ENCODE results near the gene APPBP2. TPM values are rescaled to one million over a fixed set of nuclear protein-coding genes. Genes with fewer than 3 reads are reported as not detected.
"Not testable (repeated sequence)": the region's sequence is repeated elsewhere in the genome, so short reads cannot be mapped to it uniquely, and the experiment has no call there.

APPBP2 gene
- total and polyA plus RNA-seq, 2 donors from 2014 or later, result 10.9 to 44.4 TPM

DNA sequence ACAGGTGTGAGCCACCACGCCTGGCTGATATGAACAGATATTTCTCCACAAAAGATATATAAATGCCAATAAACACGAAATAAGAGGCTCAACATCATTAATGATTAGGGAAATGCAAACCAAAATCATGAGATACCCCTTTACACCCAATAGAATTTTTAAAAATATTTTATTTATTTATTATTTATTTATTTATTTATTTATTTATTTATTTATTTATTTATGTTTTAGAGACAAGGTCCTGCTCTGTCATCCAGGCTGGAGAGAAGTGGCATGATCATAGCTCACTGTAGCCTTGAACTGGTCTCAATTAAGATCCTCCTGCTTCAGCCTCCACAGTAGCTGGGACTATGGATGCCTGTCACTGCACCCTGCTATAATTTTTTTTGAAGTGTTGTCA lies 30.8 kb downstream of the APPBP2 start:
- Histone ChIP-seq H3K36me3 (ENCODE audit: control insufficient read depth in 2 of 3, insufficient read depth in 3 of 3, low read length in 3 of 3) (peaks cover 13 to 45% (median 15%) of the 10 kb centered on the region in 3 donors), H3K9ac (ENCODE audit: low read length in 3 of 3) (no peak overlapping the region), H3K4me1 (ENCODE audit: control insufficient read depth in 2 of 3, insufficient read depth in 2 of 3, low read depth in 1 of 3, low read length in 3 of 3) (no peaks in the 10 kb centered on the region), H3K4me3 (ENCODE audit: low read length in 3 of 3) (no peak overlapping the region), H3K27ac (ENCODE audit: low read depth in 2 of 2, low read length in 2 of 2) (no peak overlapping the region), H3K27me3 (ENCODE audit: control insufficient read depth, insufficient read depth, low read length) (no peaks in the 10 kb centered on the region), H3K9me3 (ENCODE audit: control insufficient read depth in 2 of 3, insufficient read depth in 1 of 3, low read length in 3 of 3) (peaks cover 0 to 3% (median 0%) of the 10 kb centered on the region in 3 donors)
- intact Hi-C loops (cut with DNase I), result no loop called here
- DNase-seq (no peak), FAIRE-seq (no peak)
- no peak for TF ChIP-seq CTCF (IDR thresholded peaks at IDR 0.05; ENCODE audit: borderline replicate concordance, extremely low read depth, insufficient read depth)

DNA sequence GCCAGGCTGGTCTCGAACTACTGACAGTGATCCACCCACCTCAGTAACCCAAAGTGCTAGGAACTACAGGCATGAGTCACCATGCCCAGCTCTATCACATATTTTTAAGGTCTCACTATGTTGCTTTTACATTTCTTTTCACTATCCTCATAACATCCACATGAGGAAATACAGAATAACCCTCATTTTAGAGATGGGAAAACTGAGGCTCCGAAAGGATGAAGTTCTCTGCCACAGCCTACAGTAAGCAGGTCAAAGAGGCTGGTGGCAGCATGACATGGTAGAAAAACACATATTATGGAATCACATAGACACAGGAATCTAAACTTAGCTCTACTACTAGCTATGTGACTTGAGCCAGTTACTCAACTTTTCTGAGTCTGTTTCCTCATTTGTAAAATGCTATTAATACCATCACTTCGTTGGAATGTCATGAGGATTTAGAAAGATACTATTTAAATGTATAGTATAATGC lies 32.2 kb downstream of the APPBP2 start:
- intact Hi-C loops (cut with DNase I), result no loop called here
- Histone ChIP-seq H3K4me1 (ENCODE audit: control insufficient read depth in 2 of 3, insufficient read depth in 2 of 3, low read depth in 1 of 3, low read length in 3 of 3) (no peaks in the 10 kb centered on the region), H3K9me3 (ENCODE audit: control insufficient read depth in 2 of 3, insufficient read depth in 1 of 3, low read length in 3 of 3) (peaks cover 0 to 3% (median 0%) of the 10 kb centered on the region in 3 donors), H3K27me3 (ENCODE audit: control insufficient read depth, insufficient read depth, low read length) (no peaks in the 10 kb centered on the region), H3K27ac (ENCODE audit: low read depth in 2 of 2, low read length in 2 of 2) (no peak overlapping the region), H3K9ac (ENCODE audit: low read length in 3 of 3) (no peak overlapping the region), H3K4me3 (ENCODE audit: low read length in 3 of 3) (no peak overlapping the region), H3K36me3 (ENCODE audit: control insufficient read depth in 2 of 3, insufficient read depth in 3 of 3, low read length in 3 of 3) (peaks cover 13 to 36% (median 15%) of the 10 kb centered on the region in 3 donors)
- DNase-seq, result no peak
- TF ChIP-seq CTCF (IDR thresholded peaks at IDR 0.05; ENCODE audit: borderline replicate concordance, extremely low read depth, insufficient read depth), result no peak
- no peak for FAIRE-seq

DNA sequence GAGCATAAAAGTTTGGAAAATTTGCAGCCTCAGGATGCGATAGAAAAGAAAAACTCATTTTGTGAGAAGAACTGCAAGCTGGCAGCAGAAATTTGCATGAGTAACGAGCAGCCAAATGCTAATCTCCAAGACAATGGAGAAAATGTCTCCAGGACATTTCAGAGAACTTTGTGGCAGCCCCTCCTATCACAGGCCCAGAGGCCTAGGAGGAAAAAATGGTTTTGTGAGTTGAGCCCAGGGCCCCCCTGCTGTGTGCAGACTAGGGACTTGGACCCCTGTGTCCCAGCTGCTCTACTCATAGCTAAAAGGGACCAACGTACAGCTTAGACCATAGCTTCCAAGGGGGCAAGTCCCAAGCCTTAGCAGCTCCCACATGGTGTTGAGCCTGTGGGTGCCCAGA lies 34.3 kb downstream of the APPBP2 start:
- H3K27me3 ChIP-seq (ENCODE audit: control insufficient read depth, insufficient read depth, low read length), result no peaks in the 10 kb centered on the region
- DNase-seq (no peak), FAIRE-seq (no peak)
- peaks cover 0 to 3% (median 0%) of the 10 kb centered on the region in 3 donors for H3K9me3 ChIP-seq (ENCODE audit: control insufficient read depth in 2 of 3, insufficient read depth in 1 of 3, low read length in 3 of 3)
- H3K9ac ChIP-seq (ENCODE audit: low read length in 3 of 3), result no peak overlapping the region
- no peak overlapping the region for H3K27ac ChIP-seq (ENCODE audit: low read depth in 2 of 2, low read length in 2 of 2)
- no peak overlapping the region for H3K4me3 ChIP-seq (ENCODE audit: low read length in 3 of 3)
- no peak for TF ChIP-seq CTCF (IDR thresholded peaks at IDR 0.05; ENCODE audit: borderline replicate concordance, extremely low read depth, insufficient read depth)
- H3K4me1 ChIP-seq (ENCODE audit: control insufficient read depth in 2 of 3, insufficient read depth in 2 of 3, low read depth in 1 of 3, low read length in 3 of 3), result no peaks in the 10 kb centered on the region
- peaks cover 8 to 39% (median 15%) of the 10 kb centered on the region in 3 donors for H3K36me3 ChIP-seq (ENCODE audit: control insufficient read depth in 2 of 3, insufficient read depth in 3 of 3, low read length in 3 of 3)
- intact Hi-C loops (cut with DNase I), result no loop called here

DNA sequence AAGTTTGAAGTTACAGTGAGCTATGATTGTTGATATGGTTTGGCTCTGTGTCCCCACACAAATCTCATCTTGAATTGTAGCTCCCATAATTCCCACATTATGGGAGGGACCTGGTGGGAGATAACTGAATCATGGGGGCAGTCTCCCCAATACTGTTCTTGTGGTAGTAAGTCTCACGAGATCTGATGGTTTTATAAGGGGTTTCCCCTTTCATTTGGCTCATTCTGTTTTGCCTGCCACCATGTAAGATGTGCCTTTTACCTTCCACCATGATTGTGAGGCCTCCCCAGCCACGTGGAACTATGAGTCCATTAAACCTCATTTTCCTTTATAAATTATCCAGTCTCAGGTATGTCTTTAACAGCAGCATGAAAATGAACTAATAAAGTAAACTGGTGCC lies 35.4 kb downstream of the APPBP2 start:
- intact Hi-C loops (cut with DNase I); H3K27me3 ChIP-seq (ENCODE audit: control insufficient read depth, insufficient read depth, low read length); H3K4me3 ChIP-seq (ENCODE audit: low read length in 3 of 3); H3K9me3 ChIP-seq (ENCODE audit: control insufficient read depth in 2 of 3, insufficient read depth in 1 of 3, low read length in 3 of 3); DNase-seq; H3K4me1 ChIP-seq (ENCODE audit: control insufficient read depth in 2 of 3, insufficient read depth in 2 of 3, low read depth in 1 of 3, low read length in 3 of 3); H3K9ac ChIP-seq (ENCODE audit: low read length in 3 of 3); FAIRE-seq; H3K27ac ChIP-seq (ENCODE audit: low read depth in 2 of 2, low read length in 2 of 2): not testable (repeated sequence)
- peaks cover 8 to 32% (median 12%) of the 10 kb centered on the region in 3 donors for H3K36me3 ChIP-seq (ENCODE audit: control insufficient read depth in 2 of 3, insufficient read depth in 3 of 3, low read length in 3 of 3)
